PC-9 (cell line): Measurements from ENCODE around the gene GJB4.

ENCODE experiments used
- CTCF ChIP-seq: fragments of 200-600 bp; sonication (generic); conservative IDR thresholded peaks from 2 replicates; pipeline ENCODE4 v1.6.1; 2017; ENCODE audit warnings: mixed run types, antibody characterized with exemption, mild to moderate bottlenecking, moderate library complexity
- EZH2 ChIP-seq: fragments of 200-600 bp; sonication (generic); IDR thresholded peaks from 2 replicates; pipeline ENCODE4 v1.8.0; 2017; ENCODE audit warnings: antibody characterized with exemption, low read depth

- TF ChIP-seq CTCF = no peak
- TF ChIP-seq EZH2 = no peak
Measured at GRCh38 chr1:34743775-34744174, 15.8 kb upstream of the GJB4 start.
